ENCODE measurements around the gene B3GNT3.

The B3GNT3 gene

GRCh38 chr19:17807731-17808316 lies 12.9 kb downstream of the B3GNT3 start:
- no peak for TF ChIP-seq CTCF (IDR thresholded peaks at IDR 0.05; ENCODE audit: control insufficient read depth, insufficient read depth, low read depth, low read length, missing control alignments)
- no peak for DNase-seq (ENCODE audit: low read depth)
- H3K4me3 ChIP-seq (ENCODE audit: control insufficient read depth, low read depth, low read length), result no peak overlapping the region

GRCh38 chr19:17811103-17811502 lies 16.2 kb downstream of the B3GNT3 start:
- no peak overlapping the region for H3K4me3 ChIP-seq (ENCODE audit: control insufficient read depth, low read depth, low read length)
- no peak for TF ChIP-seq CTCF (IDR thresholded peaks at IDR 0.05; ENCODE audit: control insufficient read depth, insufficient read depth, low read depth, low read length, missing control alignments)
- no peak for DNase-seq (ENCODE audit: low read depth)

GRCh38 chr19:17811681-17812080 lies 16.7 kb downstream of the B3GNT3 start:
- DNase-seq (ENCODE audit: low read depth), result no peak
- H3K4me3 ChIP-seq (ENCODE audit: control insufficient read depth, low read depth, low read length), result no peak overlapping the region
- TF ChIP-seq CTCF (IDR thresholded peaks at IDR 0.05; ENCODE audit: control insufficient read depth, insufficient read depth, low read depth, low read length, missing control alignments), result no peak

- no peak overlapping the region for H3K4me3 ChIP-seq (ENCODE audit: control insufficient read depth, low read depth, low read length)
- TF ChIP-seq CTCF (IDR thresholded peaks at IDR 0.05; ENCODE audit: control insufficient read depth, insufficient read depth, low read depth, low read length, missing control alignments), result no peak
- DNase-seq (ENCODE audit: low read depth), result no peak
Observed at GRCh38 chr19:17812099-17812498, 17.2 kb downstream of the B3GNT3 start.

GRCh38 chr19:17817668-17818363 lies 22.9 kb downstream of the B3GNT3 start:
- no peak overlapping the region for H3K4me3 ChIP-seq (ENCODE audit: control insufficient read depth, low read depth, low read length)
- DNase-seq (ENCODE audit: low read depth), result no peak
- TF ChIP-seq CTCF (IDR thresholded peaks at IDR 0.05; ENCODE audit: control insufficient read depth, insufficient read depth, low read depth, low read length, missing control alignments), result no peak

- TF ChIP-seq CTCF (IDR thresholded peaks at IDR 0.05; ENCODE audit: control insufficient read depth, insufficient read depth, low read depth, low read length, missing control alignments), result no peak
- H3K4me3 ChIP-seq (ENCODE audit: control insufficient read depth, low read depth, low read length), result no peak within 1 kb of the TSS
- no peak for DNase-seq (ENCODE audit: low read depth)
Observed at GRCh38 chr19:17821190-17821589, 26.3 kb downstream of the B3GNT3 start, which contains the start of gene INSL3. INSL3 (minus strand) TSS chr19:17821519; CDS start chr19:17821506, 13 bp downstream.

All from AG09309 (cell line).